Lower leg skin (tissue), 4 donors: ENCODE measurements around the gene MYH8. TPM values are rescaled to one million over a fixed set of nuclear protein-coding genes. Genes with fewer than 3 reads are reported as not detected.

ENCODE experiments used
- DNase-seq, 2 donors: peaks; one replicate each; pipeline ENCODE4 v3.0.0-alpha.2; 2019; ENCODE audit warnings: low spot score in 2 of 2
- H3K4me3 ChIP-seq: fragments of 200-600 bp; sonication (generic); 2 replicates; pipeline ENCODE4 v1.5.1; 2017; ENCODE audit warnings: mild to moderate bottlenecking, low read depth; ENCODE audit not compliant: poor library complexity, severe bottlenecking
- POLR2A ChIP-seq, 2 donors: fragments of 450-650 bp; IDR thresholded peaks; one replicate each; pipeline ENCODE4 v1.6.1; 2016 to 2017; ENCODE audit warnings: antibody characterized with exemption in 2 of 2, mild to moderate bottlenecking in 1 of 2, moderate library complexity in 1 of 2
- WGBS, 2 donors: methylation state at CpG; one replicate each; pipeline ENCODE4 v1.1.5; 2018; 5-methylcytosine and 5-hydroxymethylcytosine counted together
- intact Hi-C: fragments of 100-400 bp; cut with DNase I; formaldehyde crosslinking; loops from one replicate; pipeline ENCODE4 v1.15.0; 2023; ENCODE audit warnings: low total_unique reads
- total RNA-seq, 4 donors: library from RNA; depleted of rRNA; stranded (reverse); fragments of >200 nt; gene quantifications; one replicate each; pipeline ENCODE4 v1.1.0, GENCODE V29; 2016
- TF ChIP-seq, protein P1 (sequence below), 3 donors: fragments of 450-650 bp; IDR thresholded peaks; one replicate each; pipeline ENCODE4 v1.5.1; 2016; ENCODE audit warnings: antibody characterized with exemption in 3 of 3, mild to moderate bottlenecking in 3 of 3, moderate library complexity in 2 of 3

Gene MYH8
- total RNA-seq, 4 donors from 2014 or later, result not detected

DNA sequence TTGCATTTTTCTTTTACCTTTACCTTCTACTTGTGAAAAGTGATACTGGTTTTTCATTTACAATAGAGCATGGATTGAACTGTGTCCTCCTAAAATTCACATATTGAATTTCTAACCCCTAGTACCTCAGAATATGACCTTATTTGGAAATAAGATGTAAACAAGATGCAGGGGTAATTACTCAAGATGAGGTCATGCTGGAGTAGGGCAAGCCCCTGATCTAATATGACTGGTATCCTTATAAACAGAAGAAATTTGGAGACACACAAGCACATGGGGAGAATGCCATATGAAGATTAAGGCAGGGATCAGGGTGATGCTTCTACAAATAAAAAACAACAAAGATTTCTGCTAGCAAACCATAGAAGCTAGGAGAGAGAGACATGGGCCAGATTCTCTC lies 61.2 kb downstream of the MYH8 start:
- no peak for TF ChIP-seq POLR2A (IDR thresholded peaks at IDR 0.05)
- TF ChIP-seq, protein P1, sequence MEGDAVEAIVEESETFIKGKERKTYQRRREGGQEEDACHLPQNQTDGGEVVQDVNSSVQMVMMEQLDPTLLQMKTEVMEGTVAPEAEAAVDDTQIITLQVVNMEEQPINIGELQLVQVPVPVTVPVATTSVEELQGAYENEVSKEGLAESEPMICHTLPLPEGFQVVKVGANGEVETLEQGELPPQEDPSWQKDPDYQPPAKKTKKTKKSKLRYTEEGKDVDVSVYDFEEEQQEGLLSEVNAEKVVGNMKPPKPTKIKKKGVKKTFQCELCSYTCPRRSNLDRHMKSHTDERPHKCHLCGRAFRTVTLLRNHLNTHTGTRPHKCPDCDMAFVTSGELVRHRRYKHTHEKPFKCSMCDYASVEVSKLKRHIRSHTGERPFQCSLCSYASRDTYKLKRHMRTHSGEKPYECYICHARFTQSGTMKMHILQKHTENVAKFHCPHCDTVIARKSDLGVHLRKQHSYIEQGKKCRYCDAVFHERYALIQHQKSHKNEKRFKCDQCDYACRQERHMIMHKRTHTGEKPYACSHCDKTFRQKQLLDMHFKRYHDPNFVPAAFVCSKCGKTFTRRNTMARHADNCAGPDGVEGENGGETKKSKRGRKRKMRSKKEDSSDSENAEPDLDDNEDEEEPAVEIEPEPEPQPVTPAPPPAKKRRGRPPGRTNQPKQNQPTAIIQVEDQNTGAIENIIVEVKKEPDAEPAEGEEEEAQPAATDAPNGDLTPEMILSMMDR (IDR thresholded peaks at IDR 0.05), result no peak
- no peak for DNase-seq
- H3K4me3 ChIP-seq, result no peak overlapping the region
- intact Hi-C loops, result no loop called here

DNA sequence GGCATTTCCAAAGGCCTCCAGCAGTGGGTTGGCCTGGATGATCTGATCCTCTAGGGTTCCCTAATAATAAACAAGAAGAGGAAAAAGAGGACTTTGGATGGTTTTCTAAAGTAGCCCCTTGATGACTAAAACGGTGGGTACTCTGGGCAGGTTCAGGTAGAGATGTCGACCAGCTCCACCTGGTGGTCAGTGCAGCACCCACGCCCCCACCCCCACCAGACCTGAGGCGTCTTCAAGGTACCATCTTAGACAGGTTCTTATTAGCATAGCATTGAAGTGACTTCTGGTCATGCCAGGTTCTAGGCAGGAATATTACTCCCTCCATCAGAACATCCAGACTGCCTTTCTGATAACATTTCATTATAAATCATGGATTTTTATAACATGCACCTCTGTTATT lies 64.0 kb downstream of the MYH8 start:
- TF ChIP-seq, protein P1 (IDR thresholded peaks at IDR 0.05), result no peak
- intact Hi-C loops, result no loop called here
- H3K4me3 ChIP-seq, result no peak overlapping the region
- WGBS, 2 donors, result 20 to 23% methylated on average over 4 of the region's 4 CpGs
- DNase-seq, result no peak

DNA sequence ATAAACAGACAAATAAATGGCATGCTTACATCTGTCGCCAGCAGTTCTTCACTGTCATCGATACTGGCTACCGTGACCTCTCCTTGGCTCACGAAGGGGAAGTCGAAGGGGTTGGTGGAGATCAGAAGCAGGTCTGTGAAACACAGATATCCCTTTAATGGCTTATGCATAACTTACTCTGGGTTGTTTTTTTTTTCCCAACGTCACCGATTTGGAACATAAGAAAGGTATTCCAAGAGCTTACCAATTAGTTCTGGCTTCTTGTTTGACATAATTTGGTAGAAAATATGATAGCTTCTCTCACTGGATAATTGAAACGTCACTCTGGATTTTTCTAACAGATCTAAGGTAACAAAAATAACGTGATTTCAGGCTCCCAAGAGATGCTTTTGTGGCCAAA lies 67.1 kb downstream of the MYH8 start:
- WGBS, 2 donors, result 81% methylated on average over 9 of the region's 9 CpGs
- no peak for DNase-seq
- TF ChIP-seq, protein P1 (IDR thresholded peaks at IDR 0.05), result no peak
- TF ChIP-seq POLR2A (IDR thresholded peaks at IDR 0.05), result no peak
- H3K4me3 ChIP-seq, result no peak overlapping the region
- intact Hi-C loops, result no loop called here

DNA sequence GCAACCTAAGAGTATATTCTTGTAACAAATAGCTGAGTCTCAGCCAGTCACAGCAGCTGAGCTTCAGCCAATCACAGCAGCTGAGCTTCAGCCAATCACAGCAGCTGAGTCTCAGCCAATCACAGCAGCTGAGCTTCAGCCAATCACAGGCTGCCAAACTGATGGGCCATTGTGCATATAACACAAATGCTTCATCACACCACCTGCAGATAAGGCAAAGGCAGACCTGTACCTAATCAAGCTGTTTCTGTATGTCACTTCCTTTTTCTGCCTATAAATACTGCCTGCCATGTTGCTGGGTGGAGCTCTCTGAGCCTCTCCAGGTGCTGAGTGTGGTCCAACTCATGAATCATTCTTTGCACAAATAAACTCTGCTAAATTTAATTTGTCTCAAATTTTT lies 68.9 kb downstream of the MYH8 start:
- TF ChIP-seq, protein P1 (IDR thresholded peaks at IDR 0.05), result no peak
- no peak for TF ChIP-seq POLR2A (IDR thresholded peaks at IDR 0.05)
- DNase-seq, result no peak
- intact Hi-C loops, result no loop called here

DNA sequence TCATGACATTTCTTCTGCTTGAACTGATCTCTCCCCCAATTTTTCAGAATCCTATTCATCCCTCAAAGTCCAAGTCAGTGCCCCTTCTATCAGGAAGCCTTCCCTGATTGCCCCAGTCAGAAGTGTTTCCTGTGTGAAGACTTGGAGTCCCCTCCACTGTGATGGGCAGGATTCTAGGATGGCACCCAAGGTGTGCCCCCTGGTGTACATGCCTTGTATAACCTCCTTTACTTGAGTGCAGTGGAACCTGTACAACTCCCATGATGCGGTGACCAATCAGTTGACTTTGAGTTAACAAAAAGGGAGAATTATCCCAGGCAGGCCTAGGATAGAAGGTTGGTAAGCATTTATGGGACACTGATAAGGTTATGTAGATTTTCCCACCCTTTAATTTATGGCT lies 72.3 kb downstream of the MYH8 start:
- H3K4me3 ChIP-seq, result no peak overlapping the region
- WGBS, 2 donors, result 90 to 96% methylated on average over 1 of the region's 1 CpG
- no peak for TF ChIP-seq POLR2A (IDR thresholded peaks at IDR 0.05)
- TF ChIP-seq, protein P1 (IDR thresholded peaks at IDR 0.05), result no peak
- intact Hi-C loops, result no loop called here
- no peak for DNase-seq

More for the DNA sequence above, 68.9 kb downstream of the MYH8 start:
- H3K4me3 ChIP-seq, result no peak overlapping the region

DNA sequence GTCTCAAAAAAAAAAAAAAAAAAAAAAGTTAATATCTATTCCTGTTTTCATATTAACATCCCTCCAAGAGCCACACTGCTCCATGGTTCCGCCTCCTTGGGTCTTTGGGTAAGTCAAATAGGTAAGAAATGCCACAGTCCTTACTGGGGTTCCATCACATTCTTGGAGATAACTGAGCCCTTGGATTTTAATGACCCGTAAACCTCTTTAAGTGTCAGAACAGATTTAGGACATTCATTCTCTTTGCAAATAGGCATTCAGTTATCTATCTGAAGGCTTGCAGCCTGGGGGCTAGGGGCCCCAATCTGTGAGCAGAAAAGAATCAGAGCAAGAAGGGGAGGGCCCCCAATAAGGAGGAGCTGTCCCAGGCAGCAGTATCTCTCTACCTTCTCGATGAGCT lies 76.9 kb downstream of the MYH8 start:
- TF ChIP-seq, protein P1 (IDR thresholded peaks at IDR 0.05), result no peak
- no peak for TF ChIP-seq POLR2A (IDR thresholded peaks at IDR 0.05)
- intact Hi-C loops, result no loop called here
- 84 to 92% methylated on average over 3 of the region's 3 CpGs for WGBS, 2 donors
- DNase-seq, result no peak
- no peak overlapping the region for H3K4me3 ChIP-seq
